ENCODE measurements around the gene GIMAP4.
"Not testable (repeated sequence)": the region's sequence is repeated elsewhere in the genome, so short reads cannot be mapped to it uniquely, and the experiment has no call there.

The GIMAP4 gene

GRCh38 chr7:150567169-150567568, at the start of gene GIMAP4:
Gene GIMAP4 (plus strand): TSS chr7:150567390. CDS start chr7:150569902, 2,512 bp downstream.
- no peak for DNase-seq

GRCh38 chr7:150519310-150519709, 47.9 kb upstream of the GIMAP4 start:
- DNase-seq = no peak

- no peak for DNase-seq
These were observed 47.0 kb upstream of the GIMAP4 start for GRCh38 chr7:150520145-150520544.

GRCh38 chr7:150522931-150523330, 44.3 kb upstream of the GIMAP4 start:
- not testable (repeated sequence) for DNase-seq

GRCh38 chr7:150524018-150524417, 43.2 kb upstream of the GIMAP4 start:
- DNase-seq = no peak

- DNase-seq = no peak
These were observed 35.5 kb upstream of the GIMAP4 start for GRCh38 chr7:150531704-150532103.

GRCh38 chr7:150538259-150538658, 28.9 kb upstream of the GIMAP4 start:
- DNase-seq = no peak

GRCh38 chr7:150553163-150553562, 14.0 kb upstream of the GIMAP4 start:
- no peak for DNase-seq

GRCh38 chr7:150556521-150557138, 10.6 kb upstream of the GIMAP4 start:
- DNase-seq = no peak

- DNase-seq = no peak
These were observed 6.7 kb upstream of the GIMAP4 start for GRCh38 chr7:150560486-150560885.

- no peak for DNase-seq
These were observed 4.3 kb upstream of the GIMAP4 start for GRCh38 chr7:150562919-150563318.

GRCh38 chr7:150564006-150564405, 3.2 kb upstream of the GIMAP4 start:
- no peak for DNase-seq

- DNase-seq = no peak
These were observed 2.6 kb upstream of the GIMAP4 start for GRCh38 chr7:150564566-150564965.

- no peak for DNase-seq
These were observed 2.0 kb upstream of the GIMAP4 start for GRCh38 chr7:150565239-150565638.

- no peak for DNase-seq
These were observed 1.1 kb upstream of the GIMAP4 start for GRCh38 chr7:150566123-150566522.

GRCh38 chr7:150566572-150566971, 618 bp upstream of the GIMAP4 start:
- no peak for DNase-seq

GRCh38 chr7:150567871-150568301, 696 bp downstream of the GIMAP4 start:
- DNase-seq = no peak

- DNase-seq = no peak
These were observed 1.5 kb downstream of the GIMAP4 start for GRCh38 chr7:150568714-150569113.

- no peak for DNase-seq
These were observed 2.2 kb downstream of the GIMAP4 start for GRCh38 chr7:150569245-150569955.

- no peak for DNase-seq
These were observed 3.6 kb downstream of the GIMAP4 start for GRCh38 chr7:150570556-150571465.

- DNase-seq = no peak
These were observed 5.3 kb downstream of the GIMAP4 start for GRCh38 chr7:150572496-150572895.

GRCh38 chr7:150579979-150580637, 12.9 kb downstream of the GIMAP4 start:
- DNase-seq = not testable (repeated sequence)

All from HCEC 1CT (cell line).